HG02678 (cell line): ENCODE measurements around the gene RNF2.
"Not testable (repeated sequence)": the region's sequence is repeated elsewhere in the genome, so short reads cannot be mapped to it uniquely, and the experiment has no call there.

Experiments used
- ATAC-seq: cut with Tn5 transposase; IDR thresholded peaks from one replicate; pipeline ENCODE4 v1.9.1; 2021; ENCODE audit warnings: mild to moderate bottlenecking, moderate library complexity; ENCODE audit not compliant: unreplicated experiment

The RNF2 gene

GRCh38 chr1:185049670-185050069 is 4.3 kb downstream of the RNF2 start:
- no peak for ATAC-seq

- ATAC-seq, result no peak
Measured at GRCh38 chr1:185050823-185051451, 5.6 kb downstream of the RNF2 start.

DNA sequence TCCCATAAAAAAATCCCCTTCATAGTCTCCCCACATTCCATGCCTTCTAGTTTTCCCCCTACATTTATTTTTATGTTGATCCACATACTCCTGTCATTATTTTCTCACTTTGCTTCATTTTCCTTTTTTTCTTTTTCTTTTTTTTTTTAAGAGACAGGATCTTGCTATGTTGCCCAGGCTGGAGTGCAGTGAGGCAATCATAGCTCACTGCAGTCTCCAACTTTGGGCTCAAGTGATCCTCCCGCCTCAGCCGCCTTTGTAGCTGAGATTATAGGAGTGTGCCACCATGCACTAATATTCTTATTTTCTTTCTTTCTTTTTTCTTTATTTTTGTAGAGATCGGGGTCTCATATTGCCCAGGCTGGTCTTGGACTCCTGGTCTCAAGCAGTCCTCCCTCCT is 7.8 kb downstream of the RNF2 start:
- ATAC-seq, result no peak

GRCh38 chr1:185054365-185055060 is 9.2 kb downstream of the RNF2 start:
- no peak for ATAC-seq

DNA sequence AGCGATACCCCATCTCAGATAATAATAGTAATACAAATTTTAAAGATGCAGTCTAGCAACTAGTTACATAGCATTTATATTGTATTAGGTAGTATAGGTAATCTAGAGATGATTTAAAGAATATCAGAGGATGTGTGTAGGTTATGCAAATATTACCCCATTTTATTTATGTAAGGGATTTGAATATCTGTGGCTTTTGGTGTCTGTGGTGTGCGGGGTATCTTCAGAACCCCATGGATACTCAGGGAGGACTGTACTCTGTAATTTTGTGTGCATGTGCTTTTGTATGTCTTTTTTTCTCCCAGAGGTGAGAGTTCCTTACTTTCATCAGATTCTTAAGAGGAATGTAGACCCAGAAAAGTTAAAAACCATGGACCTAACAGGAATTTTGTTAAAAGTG is 12.8 kb downstream of the RNF2 start:
- peak; percentile 43 for ATAC-seq

DNA sequence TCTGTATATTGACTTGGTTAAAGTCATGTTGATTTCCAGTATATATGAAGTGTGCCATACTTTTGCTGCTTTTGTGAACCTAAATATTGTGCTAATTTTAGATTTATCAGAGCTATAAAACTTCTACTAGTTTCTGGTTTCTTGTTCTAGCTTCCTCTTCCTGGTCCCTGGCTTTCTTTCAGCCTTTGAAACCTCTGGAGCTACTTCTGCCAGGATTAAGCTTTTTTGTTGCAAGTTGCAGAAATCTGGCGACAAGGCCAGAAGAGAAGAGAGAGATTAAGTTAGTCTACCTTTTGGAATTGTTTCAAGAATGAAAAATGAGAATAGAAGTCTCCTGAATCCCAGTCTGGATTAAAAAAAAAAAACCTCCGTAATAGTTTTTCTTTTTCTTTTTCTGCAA is 13.5 kb downstream of the RNF2 start:
- no peak for ATAC-seq

GRCh38 chr1:185059950-185060571 is 14.7 kb downstream of the RNF2 start:
- no peak for ATAC-seq

- peak; percentile 52 for ATAC-seq
Measured at GRCh38 chr1:185062710-185063370, 17.5 kb downstream of the RNF2 start.

GRCh38 chr1:185063719-185064118 is 18.4 kb downstream of the RNF2 start:
- no peak for ATAC-seq

DNA sequence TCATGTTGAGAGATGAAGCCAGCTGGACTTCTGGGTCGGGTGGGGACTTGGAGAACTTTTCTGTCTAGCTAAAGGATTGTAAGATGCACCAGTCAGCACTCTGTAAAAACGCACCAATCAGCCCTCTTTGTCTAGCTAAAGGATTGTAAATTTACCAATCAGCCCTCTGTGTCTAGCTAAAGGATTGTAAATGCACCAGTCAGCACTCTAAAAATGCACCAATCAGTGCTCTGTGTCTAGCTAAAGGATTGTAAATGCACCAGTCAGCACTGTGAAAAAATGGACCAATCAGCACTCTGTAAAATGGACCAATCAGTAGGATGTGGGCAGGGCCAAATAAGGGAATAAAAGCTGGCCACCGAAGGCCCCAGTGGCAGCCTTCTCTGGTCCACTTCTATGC is 19.6 kb downstream of the RNF2 start:
- ATAC-seq, result not testable (repeated sequence)

DNA sequence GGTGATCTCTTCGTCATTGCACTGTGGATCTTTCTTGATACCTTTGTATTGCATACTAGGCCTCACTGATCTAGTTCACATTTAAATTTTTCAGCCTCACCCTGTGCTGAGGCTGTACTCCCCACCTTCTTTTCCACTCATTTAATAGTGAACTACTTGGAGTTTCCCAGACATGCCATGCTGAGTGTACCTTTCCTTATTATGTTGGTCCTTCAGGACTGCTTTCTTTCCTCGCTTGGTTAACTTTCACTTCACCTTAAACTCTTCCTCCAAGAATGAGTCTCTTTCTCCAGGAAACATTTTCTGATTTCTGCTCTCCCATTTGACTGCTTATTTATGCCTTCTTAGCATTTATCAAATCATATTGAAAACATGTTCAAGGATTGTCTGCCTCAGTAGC is 20.8 kb downstream of the RNF2 start:
- no peak for ATAC-seq

DNA sequence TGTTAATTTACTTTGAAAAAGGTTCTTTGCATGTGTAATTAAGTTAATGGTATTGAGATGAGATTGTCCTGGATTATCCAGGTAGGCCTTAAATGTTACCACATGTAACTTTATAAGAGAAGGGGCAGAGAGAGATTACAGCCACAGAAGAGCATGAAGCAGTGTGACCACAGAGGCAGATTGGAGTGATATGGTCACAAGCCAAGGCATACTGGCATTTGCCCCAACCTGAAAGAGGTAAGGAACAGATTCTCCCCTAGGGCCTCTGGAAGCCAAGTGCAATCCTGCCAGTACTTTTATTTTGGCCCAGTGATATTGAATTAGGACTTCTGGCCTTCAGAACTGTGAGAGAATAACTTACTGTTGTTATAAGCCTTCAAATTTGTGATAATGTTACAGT is 23.0 kb downstream of the RNF2 start:
- ATAC-seq, result no peak

GRCh38 chr1:185069202-185069772 is 23.9 kb downstream of the RNF2 start:
- ATAC-seq, result no peak

DNA sequence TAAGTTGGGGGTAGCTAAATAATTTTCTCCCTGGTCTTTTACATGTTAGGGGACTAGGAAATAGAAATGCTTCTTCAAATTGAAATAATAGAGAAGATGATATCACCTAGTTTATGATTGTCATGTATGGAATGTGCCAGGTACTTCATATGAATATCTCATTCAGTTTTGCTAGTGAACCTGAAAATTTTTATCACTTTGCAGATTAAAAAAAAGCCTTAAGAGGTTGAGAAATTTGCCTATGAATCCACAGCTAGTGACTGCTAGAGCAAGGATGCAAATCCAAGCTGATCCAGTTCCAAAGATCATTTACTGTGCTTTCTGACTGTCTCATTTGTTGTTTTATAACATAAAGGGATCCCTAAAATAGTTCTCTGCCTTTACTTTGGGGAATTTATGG is 24.7 kb downstream of the RNF2 start:
- ATAC-seq, result no peak

- ATAC-seq, result no peak
Measured at GRCh38 chr1:185073725-185074124, 28.4 kb downstream of the RNF2 start.

DNA sequence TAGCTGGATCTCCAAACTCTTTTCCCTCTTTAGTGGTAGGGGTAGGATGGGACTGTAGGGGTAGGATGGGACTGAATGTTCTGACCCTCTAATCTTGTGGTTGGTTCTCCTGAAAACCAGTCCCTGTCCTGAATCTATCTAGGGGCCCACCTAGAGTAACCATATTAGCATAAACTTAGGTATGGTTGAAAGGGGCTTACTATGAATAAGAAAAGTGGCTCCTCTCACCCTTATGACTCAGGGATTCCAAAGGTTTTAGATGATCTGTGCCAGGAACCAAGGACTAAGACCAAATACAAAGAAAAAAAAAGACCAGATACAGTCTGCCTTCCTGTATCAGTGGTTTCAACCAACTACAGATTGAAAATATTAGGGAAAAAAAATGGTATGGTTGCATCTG is 28.9 kb downstream of the RNF2 start:
- ATAC-seq, result no peak

GRCh38 chr1:185075476-185075875 is 30.1 kb downstream of the RNF2 start:
- ATAC-seq, result no peak

DNA sequence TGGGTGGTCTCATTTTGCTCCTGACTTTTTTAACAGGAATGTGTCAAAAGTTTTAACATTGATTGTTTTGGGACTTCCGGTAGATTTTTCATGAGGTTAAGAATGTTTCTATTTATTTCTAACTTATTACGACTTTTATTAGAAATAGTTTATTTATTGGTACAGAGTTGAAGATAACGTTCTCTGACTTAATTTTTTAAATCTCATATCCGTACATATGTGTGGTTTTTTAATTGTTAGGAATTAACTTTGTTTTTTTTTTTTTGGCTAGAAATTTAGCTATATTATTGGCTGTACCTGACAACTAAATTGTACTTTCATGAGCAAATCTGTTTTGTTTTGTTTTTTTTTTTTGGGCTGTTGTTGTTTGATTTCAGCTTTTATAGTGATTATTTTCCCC is 32.0 kb downstream of the RNF2 start:
- ATAC-seq, result no peak

- ATAC-seq, result no peak
Measured at GRCh38 chr1:185080422-185080821, 35.1 kb downstream of the RNF2 start.

DNA sequence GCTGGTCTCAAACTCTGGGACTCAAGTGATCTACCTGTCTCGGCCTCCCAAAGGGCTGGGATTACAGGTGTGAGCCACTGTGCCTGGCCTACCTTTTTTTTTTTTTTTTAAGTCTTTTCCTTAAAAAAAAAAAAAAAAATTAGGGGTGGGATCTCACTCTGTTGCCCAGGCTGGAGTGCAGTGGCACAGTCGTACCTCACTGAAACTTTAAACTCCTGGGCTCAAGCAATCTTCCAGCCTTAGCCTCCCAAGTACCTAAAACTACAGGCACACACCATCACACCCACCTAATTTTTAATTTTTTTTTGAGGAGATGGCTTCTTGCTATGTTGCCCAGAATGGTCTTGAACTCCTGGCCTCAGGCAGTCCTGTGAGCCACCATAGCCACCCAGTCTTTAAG is 38.5 kb downstream of the RNF2 start:
- no peak for ATAC-seq

DNA sequence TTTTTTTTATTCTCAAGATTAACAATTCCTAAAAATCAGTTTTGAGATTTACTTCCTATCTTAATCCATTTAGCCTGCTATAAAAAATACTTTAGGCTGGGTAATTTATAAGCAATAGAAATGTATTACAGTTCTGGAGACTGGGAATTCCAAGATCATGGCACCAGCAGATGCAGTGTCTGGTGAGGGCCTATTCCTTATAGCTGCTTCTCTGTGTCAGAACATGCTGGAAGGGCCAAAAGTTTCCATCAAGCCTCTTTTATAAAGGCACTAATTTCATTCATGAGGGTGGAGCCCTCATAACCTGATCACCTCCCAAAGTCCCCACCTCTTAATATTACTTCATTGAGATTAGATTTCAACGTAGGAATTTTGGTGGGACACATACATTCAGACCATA is 41.7 kb downstream of the RNF2 start:
- no peak for ATAC-seq

DNA sequence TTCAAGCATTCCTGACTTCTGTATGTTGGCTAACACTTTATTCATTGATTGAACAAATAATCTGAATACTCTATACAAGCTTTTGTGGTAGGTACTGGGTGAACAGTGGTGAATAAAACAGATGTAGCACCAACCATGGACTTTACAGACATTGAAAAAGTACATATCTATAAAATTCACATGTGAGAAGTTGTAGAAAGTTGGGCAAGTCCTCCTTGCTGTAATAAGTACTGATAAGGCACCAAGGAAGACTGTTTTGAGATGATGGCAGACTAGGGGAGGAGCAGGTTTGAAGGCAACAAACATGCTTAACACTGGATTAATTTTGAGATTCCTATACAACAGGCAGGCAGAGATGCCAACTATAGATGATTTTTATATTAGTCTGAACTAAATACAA is 42.4 kb downstream of the RNF2 start:
- ATAC-seq, result no peak
